Measurements from ENCODE around the gene LPCAT1.
"Not testable (repeated sequence)": the region's sequence is repeated elsewhere in the genome, so short reads cannot be mapped to it uniquely, and the experiment has no call there.

LPCAT1 gene

DNA sequence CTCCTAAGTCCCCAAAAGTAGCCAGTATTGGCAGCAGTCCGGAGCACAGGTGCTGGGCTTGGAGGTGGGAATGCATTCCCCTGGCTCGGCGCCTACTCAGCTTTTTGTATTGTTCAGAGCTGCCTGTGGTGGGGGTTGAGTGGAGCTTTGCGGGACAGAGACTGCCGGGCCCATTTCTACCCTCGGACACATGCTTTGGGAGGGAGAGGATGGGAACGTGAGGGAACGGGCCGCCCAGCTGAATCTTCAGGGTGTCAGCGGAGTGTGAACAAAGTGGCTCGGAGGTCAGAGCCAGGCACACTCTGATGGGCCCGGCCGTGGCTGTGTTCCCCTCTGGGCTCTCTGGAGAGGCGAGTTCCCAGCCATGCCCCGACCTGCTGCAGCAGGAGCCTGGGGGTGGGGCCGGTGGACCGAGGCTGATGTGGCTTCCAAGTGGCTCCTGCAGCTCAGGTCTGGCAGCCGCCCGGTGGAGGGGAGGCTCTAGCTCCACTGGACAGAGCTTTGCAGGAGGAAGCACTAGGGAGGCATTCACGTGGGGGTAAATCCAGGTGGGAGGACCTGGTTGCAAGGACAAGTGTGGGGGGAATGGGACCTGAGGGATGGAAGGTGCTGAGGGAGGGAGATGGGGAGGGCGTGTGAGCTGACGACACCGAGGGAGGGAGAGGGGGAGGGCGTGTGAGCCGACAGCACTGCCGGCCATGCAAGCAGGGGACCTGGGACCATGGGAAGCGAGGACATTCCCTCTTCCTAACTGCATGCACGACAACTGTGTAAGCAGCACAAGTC, 47.4 kb downstream of the LPCAT1 start:
- DNase-seq = no peak

DNA sequence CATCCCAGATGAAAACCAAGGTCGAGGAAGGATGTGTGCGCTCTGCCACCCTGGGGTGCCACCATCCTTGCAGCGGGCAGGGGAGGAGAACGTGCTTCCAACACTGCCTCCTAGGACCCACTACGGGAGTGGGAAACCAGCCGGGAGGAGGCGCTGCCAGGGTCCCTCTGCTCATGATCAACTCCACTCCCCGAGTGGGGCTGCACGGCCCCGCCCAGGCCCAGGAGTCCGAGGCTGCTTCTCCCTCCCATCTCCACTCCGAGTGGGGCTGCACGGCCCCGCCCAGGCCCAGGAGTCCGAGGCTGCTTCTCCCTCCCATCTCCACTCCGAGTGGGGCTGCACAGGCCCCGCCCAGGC, 48.2 kb downstream of the LPCAT1 start:
- DNase-seq = not testable (repeated sequence)

- DNase-seq = no peak
Measured at GRCh38 chr5:1474866-1475543, 48.8 kb downstream of the LPCAT1 start.

DNA sequence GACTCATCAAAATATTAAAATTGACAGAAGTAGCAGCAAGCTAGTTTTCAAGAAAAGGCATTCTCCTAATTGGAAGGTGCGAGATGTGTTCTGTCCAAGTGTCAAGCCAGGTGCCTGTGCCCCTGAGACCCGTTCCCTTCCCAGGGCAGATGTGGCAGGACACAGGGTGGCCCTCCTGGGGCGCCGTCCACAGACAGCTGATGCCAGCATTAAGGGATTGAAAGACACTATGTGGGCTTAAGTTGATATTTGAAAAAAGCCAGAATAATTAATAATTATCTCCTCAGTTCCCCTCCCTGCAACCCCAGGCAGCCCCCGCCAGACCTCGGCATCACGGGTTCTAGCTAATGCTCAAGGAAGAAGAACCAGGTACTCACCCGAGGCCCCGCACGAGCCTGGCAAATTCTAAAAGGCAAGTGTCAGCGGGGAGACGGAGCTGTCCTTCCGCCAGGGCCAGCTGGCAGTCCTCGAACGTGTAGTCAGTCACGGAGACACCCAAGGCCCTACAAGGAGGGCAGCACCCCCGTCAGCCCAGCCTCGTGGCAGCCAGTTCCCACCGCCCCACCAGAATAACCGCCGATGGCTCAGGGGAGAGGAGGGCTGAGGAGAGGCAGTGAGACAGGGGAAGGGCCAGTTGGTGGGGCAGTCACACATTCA, 49.4 kb downstream of the LPCAT1 start:
- no peak for DNase-seq

DNA sequence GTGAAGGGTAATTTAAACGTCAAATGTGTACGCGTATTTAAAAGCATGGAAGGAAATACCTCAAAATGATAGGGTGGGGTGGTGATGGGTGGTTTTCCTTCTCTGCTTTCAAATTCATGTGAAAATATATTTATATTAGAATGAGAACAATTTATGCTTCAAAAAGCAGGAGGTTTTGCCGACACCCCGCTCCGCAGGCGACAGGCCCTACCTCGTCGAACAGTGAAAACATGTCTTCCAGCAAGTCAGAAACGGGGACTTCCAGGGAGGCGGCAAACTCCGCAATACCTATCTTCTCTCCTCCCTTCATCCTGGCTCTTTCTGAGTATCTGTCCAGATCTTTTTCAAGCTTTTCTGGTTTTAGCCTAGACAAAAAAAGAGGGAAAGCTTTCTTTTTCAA, 50.0 kb downstream of the LPCAT1 start:
- DNase-seq = no peak

- no peak for DNase-seq
Measured at GRCh38 chr5:1472964-1473628, 50.7 kb downstream of the LPCAT1 start.

GRCh38 chr5:1471997-1472963, 51.5 kb downstream of the LPCAT1 start:
- no peak for DNase-seq

DNA sequence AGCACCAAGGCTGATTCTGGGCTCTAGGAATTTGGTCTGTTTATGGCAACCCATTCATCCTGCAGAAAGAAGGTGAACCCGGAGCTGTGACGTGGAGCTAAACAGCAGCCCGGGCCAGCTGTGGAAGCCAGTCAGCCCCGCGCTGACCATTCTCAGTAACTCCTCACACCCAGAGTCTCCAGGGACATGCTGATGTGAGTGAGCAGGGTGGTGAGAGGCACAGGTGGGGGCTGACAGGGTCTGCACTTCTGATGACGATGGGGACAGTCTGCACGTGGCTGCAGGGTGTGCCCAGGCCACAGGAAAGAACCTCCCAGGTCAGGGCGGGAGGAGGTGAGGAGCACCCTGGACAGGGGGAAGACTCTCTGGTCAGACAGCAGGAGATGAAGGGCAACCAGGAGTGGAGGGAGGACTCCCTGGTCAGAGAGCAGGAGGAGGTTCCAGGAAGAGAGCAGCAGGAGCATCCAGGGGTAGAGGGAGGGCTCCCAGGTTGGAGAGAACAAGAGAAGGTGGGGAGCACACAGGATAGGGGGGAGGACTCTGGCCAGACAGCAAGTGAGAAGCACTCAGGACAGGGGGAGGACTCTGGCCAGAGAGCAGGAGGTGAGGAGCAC, 52.4 kb downstream of the LPCAT1 start:
- no peak for DNase-seq

DNA sequence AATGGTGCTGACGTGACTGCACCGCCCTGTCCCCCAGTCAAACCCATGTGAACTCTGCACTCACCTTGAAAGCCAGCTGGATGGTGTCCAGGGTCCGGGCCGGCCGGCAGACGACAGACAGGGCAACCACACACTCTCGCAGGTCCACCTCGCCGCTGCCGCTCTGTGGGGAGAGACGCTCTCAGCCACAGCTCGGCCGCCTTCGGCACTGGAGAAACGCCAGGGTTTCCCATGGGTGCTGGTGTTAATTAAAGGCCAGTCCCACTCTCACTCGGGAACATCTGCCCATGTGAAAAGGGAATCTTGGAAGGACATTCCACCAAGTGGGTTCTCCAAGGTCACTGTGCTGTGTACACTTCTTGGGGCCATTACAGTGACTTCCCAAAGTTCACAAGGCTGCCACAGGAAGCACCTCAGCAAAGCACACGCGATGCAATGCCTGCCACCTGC, 53.0 kb downstream of the LPCAT1 start:
- DNase-seq = no peak

- DNase-seq = no peak
Measured at GRCh38 chr5:1468629-1469527, 54.9 kb downstream of the LPCAT1 start.

GRCh38 chr5:1468247-1468612, 55.5 kb downstream of the LPCAT1 start:
- peak; percentile 43 for DNase-seq

DNA sequence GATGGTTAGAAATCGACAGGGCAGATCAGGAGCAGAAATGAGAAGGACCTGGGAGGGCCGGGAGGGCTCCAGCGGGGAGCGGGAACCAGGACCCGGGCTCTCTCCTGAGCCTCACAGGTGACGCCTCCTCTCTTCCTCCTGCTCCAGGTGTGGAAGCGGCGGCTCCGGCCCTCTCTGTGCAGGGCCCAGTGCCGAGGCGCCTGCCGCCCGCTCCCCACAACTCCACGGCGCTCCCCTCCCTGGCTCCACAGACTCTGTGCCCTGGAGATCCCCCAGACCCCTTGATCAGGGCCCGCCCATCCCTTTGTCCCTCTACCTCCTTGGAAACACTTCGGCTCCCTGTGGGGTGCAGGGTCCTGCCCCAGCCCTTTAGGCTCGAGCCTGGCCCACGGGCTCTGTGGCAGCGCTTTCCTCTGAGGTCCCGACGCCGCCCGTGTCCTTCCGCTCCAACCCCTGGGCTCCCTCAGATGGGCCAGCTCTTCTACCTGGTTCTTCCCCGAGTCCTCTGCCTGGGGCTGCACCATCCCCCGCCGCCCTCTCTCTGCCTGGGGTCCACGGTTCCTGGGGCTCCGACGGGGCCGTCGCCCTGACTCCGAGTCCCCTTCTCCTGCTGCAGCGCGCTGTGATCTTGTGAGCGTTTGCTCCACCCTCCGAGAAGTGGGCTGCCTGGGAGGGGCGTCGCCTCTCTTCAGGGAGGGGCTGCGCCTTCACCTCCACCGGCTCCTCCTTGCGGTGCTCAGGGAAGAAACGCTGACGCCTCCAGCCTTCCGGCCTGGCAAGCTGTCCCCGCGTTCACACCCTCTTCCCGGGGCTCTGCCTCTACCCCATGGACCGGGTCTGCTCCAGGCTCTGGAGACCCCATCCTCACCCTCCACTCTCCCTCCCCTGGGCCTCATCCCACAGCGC, 56.2 kb downstream of the LPCAT1 start:
- DNase-seq = no peak

DNA sequence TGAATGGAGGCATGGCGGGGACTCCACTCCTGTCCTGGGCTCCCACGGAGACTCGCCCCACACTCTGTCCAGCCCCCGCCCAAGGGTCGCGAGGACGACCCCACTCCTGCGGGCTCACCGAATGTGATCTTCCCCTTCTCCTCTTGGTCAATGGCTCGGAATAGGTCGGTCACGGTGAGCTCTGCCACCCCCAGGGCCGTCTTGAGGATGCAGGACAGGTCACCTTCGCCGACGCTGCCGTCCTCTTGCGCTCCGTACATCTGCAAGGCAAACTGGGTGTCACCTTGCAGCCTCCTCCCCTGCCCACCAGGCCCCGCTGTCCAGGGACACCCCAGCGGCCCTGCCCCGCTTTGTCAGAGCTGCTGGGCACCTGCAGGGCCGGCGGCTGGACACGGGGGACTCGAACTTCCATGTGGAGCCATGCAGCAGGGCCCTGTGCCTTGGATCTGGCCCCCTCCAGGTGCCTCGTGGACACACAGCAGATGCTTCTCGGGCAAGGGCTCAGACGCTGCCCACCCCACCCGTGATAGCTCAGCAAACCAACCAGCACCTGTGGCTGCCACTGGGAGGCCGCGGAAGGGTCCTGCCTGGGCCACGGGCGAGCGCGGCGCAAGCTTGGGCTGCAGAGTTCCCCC, 57.0 kb downstream of the LPCAT1 start:
- no peak for DNase-seq

DNA sequence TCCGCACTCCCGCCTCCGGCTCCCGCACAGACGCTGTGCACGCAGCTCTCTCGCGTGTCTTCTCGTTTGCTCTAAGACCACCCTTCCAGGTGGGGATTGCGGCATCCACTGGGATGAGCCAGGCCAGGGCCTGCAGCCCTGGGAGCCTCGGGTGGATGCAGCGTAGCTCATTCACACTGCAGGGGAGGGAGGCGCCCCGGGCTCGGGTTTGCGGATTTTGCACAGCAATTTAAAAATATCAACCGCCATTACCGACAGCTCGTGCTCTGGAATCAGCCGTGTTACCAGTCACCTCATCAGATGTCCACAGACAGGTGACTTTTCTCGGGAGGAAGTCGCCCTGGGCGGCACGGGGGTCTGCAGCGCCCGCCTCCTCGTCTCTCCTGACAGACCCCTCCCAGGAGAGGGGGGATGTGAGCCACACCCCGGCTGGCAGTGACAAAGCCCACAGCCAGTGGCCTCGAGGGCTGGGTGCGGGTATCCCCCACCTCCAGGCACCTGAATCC, 57.7 kb downstream of the LPCAT1 start:
- no peak for DNase-seq

DNA sequence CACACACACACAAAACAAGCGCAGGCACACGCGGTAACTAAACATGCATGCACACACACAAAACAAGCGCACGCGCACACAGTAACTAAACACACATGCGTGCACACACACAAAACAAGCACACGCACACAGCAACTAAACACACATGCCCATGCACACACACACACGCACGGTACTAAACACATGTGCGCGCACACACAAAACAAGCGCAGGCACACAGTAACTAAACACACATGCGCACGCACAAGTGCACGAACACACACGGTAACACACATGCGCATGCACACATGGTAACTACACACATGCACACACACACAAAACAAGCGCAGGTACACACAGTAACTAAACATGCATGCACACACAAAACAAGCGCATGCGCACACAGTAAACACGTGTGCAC, 58.6 kb downstream of the LPCAT1 start:
- no peak for DNase-seq

GRCh38 chr5:1464511-1464910, 59.2 kb downstream of the LPCAT1 start:
- no peak for DNase-seq

GRCh38 chr5:1464096-1464446, 59.7 kb downstream of the LPCAT1 start:
- DNase-seq = no peak

- DNase-seq = no peak
Measured at GRCh38 chr5:1463326-1464095, 60.2 kb downstream of the LPCAT1 start.

Measured in NCI-H82 (cell line).